ENCODE measurements around the gene ATOSB.

DNA sequence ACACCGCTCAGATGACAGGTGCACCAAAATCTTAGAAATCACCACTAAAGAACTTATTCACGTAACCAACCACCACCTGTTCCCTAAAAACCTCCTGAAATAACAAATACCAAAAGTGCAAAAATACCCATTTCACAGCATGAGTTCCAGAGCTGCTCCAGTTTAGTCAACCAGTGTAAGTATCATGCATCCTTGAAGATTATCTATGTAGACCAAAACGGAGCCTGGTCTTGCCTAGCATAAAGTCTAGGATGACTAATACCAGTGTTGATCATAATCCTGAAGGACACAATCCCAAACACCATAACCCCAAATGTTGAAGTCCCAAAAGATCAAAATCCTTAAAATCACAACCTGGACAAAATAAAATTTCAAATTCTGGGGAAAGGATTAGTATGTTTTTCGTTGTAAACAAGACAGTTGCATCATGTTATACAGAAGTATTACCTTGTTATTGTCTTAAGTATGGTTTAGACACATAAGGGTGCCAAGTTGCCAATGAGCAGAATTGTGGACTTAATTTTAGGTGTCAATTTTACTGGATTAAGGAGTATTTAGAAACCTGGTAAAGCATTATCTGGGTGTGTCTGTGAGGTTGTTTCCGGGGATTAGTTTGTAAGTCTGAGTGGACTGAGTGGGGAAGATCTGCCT is 61.4 kb downstream of the ATOSB start:
- TF ChIP-seq, protein P1, sequence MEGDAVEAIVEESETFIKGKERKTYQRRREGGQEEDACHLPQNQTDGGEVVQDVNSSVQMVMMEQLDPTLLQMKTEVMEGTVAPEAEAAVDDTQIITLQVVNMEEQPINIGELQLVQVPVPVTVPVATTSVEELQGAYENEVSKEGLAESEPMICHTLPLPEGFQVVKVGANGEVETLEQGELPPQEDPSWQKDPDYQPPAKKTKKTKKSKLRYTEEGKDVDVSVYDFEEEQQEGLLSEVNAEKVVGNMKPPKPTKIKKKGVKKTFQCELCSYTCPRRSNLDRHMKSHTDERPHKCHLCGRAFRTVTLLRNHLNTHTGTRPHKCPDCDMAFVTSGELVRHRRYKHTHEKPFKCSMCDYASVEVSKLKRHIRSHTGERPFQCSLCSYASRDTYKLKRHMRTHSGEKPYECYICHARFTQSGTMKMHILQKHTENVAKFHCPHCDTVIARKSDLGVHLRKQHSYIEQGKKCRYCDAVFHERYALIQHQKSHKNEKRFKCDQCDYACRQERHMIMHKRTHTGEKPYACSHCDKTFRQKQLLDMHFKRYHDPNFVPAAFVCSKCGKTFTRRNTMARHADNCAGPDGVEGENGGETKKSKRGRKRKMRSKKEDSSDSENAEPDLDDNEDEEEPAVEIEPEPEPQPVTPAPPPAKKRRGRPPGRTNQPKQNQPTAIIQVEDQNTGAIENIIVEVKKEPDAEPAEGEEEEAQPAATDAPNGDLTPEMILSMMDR (IDR thresholded peaks at IDR 0.05) = no peak
- TF ChIP-seq POLR2AphosphoS5 (IDR thresholded peaks at IDR 0.05) = no peak
